HEK293 (cell line): ENCODE data around the gene OR4D9.

Experiments
- HOXD13 ChIP-seq: sonication (generic); formaldehyde crosslinking; IDR thresholded peaks from 2 replicates; pipeline ENCODE4 v1.8.0; 2022; ENCODE audit warnings: missing genetic modification reagents, borderline replicate concordance
- SP3 ChIP-seq: fragments of 450-650 bp; formaldehyde crosslinking; IDR thresholded peaks from 2 replicates; pipeline ENCODE4 v1.5.1; 2016; ENCODE audit warnings: missing biosample characterization, missing genetic modification characterization
- WT1 ChIP-seq: fragments of 450-650 bp; formaldehyde crosslinking; IDR thresholded peaks from 2 replicates; pipeline ENCODE4 v1.5.1; 2016; ENCODE audit warnings: missing biosample characterization, missing genetic modification characterization
- ZBTB17 ChIP-seq: fragments of 450-650 bp; formaldehyde crosslinking; IDR thresholded peaks from 2 replicates; pipeline ENCODE4 v1.5.1; 2016; ENCODE audit warnings: missing biosample characterization, missing genetic modification characterization
- ZBTB8A ChIP-seq: fragments of 450-650 bp; formaldehyde crosslinking; IDR thresholded peaks from 2 replicates; pipeline ENCODE4 v1.5.1; 2016; ENCODE audit warnings: missing biosample characterization, missing genetic modification characterization
- ZFP41 ChIP-seq: fragments of 450-650 bp; formaldehyde crosslinking; IDR thresholded peaks from 2 replicates; pipeline ENCODE4 v1.5.1; 2016; ENCODE audit warnings: missing biosample characterization, missing genetic modification characterization, borderline replicate concordance
- ZNF112 ChIP-seq: fragments of 450-650 bp; formaldehyde crosslinking; IDR thresholded peaks from 2 replicates; pipeline ENCODE4 v1.5.0; 2017; ENCODE audit warnings: missing biosample characterization, missing genetic modification characterization
- ZNF140 ChIP-seq: fragments of 450-650 bp; formaldehyde crosslinking; IDR thresholded peaks from 2 replicates; pipeline ENCODE4 v1.5.1; 2016; ENCODE audit warnings: missing biosample characterization, missing genetic modification characterization
- ZNF2 ChIP-seq: fragments of 450-650 bp; formaldehyde crosslinking; IDR thresholded peaks from 2 replicates; pipeline ENCODE4 v1.5.1; 2016; ENCODE audit warnings: missing biosample characterization, missing genetic modification characterization
- ZNF214 ChIP-seq: fragments of 450-650 bp; formaldehyde crosslinking; IDR thresholded peaks from 2 replicates; pipeline ENCODE4 v1.5.1; 2017; ENCODE audit warnings: missing biosample characterization, mild to moderate bottlenecking, missing genetic modification characterization, borderline replicate concordance
- ZNF23 ChIP-seq: fragments of 450-650 bp; formaldehyde crosslinking; IDR thresholded peaks from 2 replicates; pipeline ENCODE4 v1.5.1; 2016; ENCODE audit warnings: missing biosample characterization, missing genetic modification characterization, borderline replicate concordance
- ZNF248 ChIP-seq: fragments of 450-650 bp; formaldehyde crosslinking; IDR thresholded peaks from 2 replicates; pipeline ENCODE4 v1.5.1; 2017; ENCODE audit warnings: missing biosample characterization, missing genetic modification characterization
- ZNF274 ChIP-seq, 2 experiments: fragments of 200-500 bp in 1 of 2; fragments of 450-650 bp in 1 of 2; sonication (Bioruptor generic) in 1 of 2; formaldehyde crosslinking in 1 of 2; IDR thresholded peaks; 2 replicates each; pipeline versions ENCODE4 v1.5.1 to v1.6.1; 2014 to 2016; ENCODE audit warnings: borderline replicate concordance in 1 of 2, inconsistent platforms in 1 of 2, low read length in 1 of 2, missing biosample characterization in 1 of 2, missing genetic modification characterization in 1 of 2
- ZNF324 ChIP-seq: fragments of 450-650 bp; formaldehyde crosslinking; IDR thresholded peaks from 2 replicates; pipeline ENCODE4 v1.5.1; 2016; ENCODE audit warnings: missing biosample characterization, missing genetic modification characterization
- ZNF37A ChIP-seq: fragments of 450-650 bp; IDR thresholded peaks from 2 replicates; pipeline ENCODE4 v1.5.1; 2018; ENCODE audit warnings: missing biosample characterization, missing genetic modification characterization
- ZNF549 ChIP-seq: fragments of 450-650 bp; IDR thresholded peaks from 2 replicates; pipeline ENCODE4 v1.5.1; 2018; ENCODE audit warnings: missing biosample characterization, missing genetic modification characterization, mild to moderate bottlenecking, inconsistent platforms, moderate library complexity
- ZNF555 ChIP-seq: fragments of 450-650 bp; formaldehyde crosslinking; conservative IDR thresholded peaks from 2 replicates; pipeline ENCODE4 v1.5.1; 2017; ENCODE audit warnings: missing biosample characterization, mild to moderate bottlenecking, missing genetic modification characterization, inconsistent platforms
- ZNF600 ChIP-seq: fragments of 450-650 bp; formaldehyde crosslinking; IDR thresholded peaks from 2 replicates; pipeline ENCODE4 v1.5.1; 2016; ENCODE audit warnings: missing biosample characterization, missing genetic modification characterization
- ZNF626 ChIP-seq: fragments of 450-650 bp; sonication (Bioruptor Pico); formaldehyde crosslinking; IDR thresholded peaks from 2 replicates; pipeline ENCODE4 v1.5.1; 2018; ENCODE audit warnings: missing biosample characterization, missing genetic modification characterization, inconsistent platforms
- ZNF654 ChIP-seq: fragments of 450-650 bp; formaldehyde crosslinking; IDR thresholded peaks from 2 replicates; pipeline ENCODE4 v1.5.1; 2016; ENCODE audit warnings: low read depth, missing biosample characterization, missing genetic modification characterization
- ZNF670 ChIP-seq: fragments of 450-650 bp; formaldehyde crosslinking; IDR thresholded peaks from 2 replicates; pipeline ENCODE4 v1.5.1; 2016; ENCODE audit warnings: missing biosample characterization, missing genetic modification characterization, low read depth
- ZNF776 ChIP-seq: fragments of 450-650 bp; formaldehyde crosslinking; IDR thresholded peaks from 2 replicates; pipeline ENCODE4 v1.5.0; 2017; ENCODE audit warnings: missing biosample characterization, missing genetic modification characterization, borderline replicate concordance
- TF ChIP-seq, protein P1 (sequence below): fragments of 450-650 bp; formaldehyde crosslinking; IDR thresholded peaks from 2 replicates; pipeline ENCODE4 v1.5.1; 2016; ENCODE audit warnings: missing biosample characterization, missing genetic modification characterization
- TF ChIP-seq, protein P2 (sequence below): fragments of 450-650 bp; IDR thresholded peaks from 2 replicates; pipeline ENCODE4 v1.5.1; 2018; ENCODE audit warnings: missing biosample characterization, mild to moderate bottlenecking, missing genetic modification characterization
- TF ChIP-seq, protein P3 (sequence below): fragments of 450-650 bp; formaldehyde crosslinking; IDR thresholded peaks from 2 replicates; pipeline ENCODE4 v1.5.1; 2016; ENCODE audit warnings: missing biosample characterization, missing genetic modification characterization
- TF ChIP-seq, protein P4 (sequence below): fragments of 450-650 bp; formaldehyde crosslinking; IDR thresholded peaks from 2 replicates; pipeline ENCODE4 v1.5.1; 2016; ENCODE audit warnings: missing biosample characterization, missing genetic modification characterization, low read depth
- TF ChIP-seq, protein P5 (sequence below): fragments of 450-650 bp; formaldehyde crosslinking; IDR thresholded peaks from 2 replicates; pipeline ENCODE4 v1.5.1; 2017; ENCODE audit warnings: missing biosample characterization, missing genetic modification characterization
- TF ChIP-seq, protein P6 (sequence below): fragments of 450-650 bp; formaldehyde crosslinking; IDR thresholded peaks from 2 replicates; pipeline ENCODE4 v1.5.1; 2016; ENCODE audit warnings: missing biosample characterization, missing genetic modification characterization

OR4D9 gene

DNA sequence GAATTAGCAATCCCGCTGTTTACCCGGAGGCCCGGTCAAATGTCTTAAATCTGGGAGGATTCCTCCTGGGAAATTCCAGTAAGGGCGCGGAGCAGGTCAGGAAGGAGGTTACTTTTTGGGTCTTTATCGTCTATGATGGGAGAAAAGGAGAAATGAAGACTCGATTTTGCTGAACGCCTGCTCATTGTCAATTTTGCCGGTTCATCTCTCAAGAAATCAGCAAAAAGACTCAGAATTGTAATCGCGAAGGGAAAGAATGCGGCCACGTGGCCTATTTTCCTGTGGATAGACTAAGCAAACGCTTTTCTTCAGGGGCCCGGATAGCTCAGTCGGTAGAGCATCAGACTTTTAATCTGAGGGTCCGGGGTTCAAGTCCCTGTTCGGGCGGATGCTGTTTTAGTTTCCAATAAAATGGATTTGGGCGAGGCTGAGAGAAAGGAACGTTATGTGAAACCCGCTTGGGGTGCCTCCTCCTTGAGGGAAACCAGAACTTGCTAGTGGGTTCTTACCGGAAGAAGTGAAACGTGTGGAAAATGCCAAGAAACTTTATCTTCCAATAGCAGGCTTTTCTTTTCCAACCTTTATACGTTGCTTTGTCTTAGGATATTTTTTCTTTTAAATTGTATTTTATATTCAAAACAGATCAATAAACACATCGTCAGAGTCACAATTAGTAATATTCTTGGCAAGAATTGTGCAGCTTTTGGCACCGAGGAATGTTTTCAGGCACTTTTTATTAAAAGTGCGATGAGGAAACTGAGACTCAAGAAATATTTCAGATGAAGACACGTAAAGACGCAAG lies 45.0 kb downstream of the OR4D9 start (continued):
- TF ChIP-seq, protein P1, sequence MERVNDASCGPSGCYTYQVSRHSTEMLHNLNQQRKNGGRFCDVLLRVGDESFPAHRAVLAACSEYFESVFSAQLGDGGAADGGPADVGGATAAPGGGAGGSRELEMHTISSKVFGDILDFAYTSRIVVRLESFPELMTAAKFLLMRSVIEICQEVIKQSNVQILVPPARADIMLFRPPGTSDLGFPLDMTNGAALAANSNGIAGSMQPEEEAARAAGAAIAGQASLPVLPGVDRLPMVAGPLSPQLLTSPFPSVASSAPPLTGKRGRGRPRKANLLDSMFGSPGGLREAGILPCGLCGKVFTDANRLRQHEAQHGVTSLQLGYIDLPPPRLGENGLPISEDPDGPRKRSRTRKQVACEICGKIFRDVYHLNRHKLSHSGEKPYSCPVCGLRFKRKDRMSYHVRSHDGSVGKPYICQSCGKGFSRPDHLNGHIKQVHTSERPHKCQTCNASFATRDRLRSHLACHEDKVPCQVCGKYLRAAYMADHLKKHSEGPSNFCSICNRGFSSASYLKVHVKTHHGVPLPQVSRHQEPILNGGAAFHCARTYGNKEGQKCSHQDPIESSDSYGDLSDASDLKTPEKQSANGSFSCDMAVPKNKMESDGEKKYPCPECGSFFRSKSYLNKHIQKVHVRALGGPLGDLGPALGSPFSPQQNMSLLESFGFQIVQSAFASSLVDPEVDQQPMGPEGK (tag by site-specific recombination): no peak; the same call in 1 of the 2 replicates
- no peak for TF ChIP-seq ZNF23 (tag by site-specific recombination)
- TF ChIP-seq ZBTB8A (tag by site-specific recombination): peak; percentile 60
- TF ChIP-seq ZNF654: no peak
- TF ChIP-seq, protein P2, sequence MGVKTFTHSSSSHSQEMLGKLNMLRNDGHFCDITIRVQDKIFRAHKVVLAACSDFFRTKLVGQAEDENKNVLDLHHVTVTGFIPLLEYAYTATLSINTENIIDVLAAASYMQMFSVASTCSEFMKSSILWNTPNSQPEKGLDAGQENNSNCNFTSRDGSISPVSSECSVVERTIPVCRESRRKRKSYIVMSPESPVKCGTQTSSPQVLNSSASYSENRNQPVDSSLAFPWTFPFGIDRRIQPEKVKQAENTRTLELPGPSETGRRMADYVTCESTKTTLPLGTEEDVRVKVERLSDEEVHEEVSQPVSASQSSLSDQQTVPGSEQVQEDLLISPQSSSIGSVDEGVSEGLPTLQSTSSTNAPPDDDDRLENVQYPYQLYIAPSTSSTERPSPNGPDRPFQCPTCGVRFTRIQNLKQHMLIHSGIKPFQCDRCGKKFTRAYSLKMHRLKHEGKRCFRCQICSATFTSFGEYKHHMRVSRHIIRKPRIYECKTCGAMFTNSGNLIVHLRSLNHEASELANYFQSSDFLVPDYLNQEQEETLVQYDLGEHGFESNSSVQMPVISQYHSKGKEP (tag by site-specific recombination): peak; percentile 57; the same call in 1 of the 2 replicates
- TF ChIP-seq ZNF555 (tag by site-specific recombination): no peak
- TF ChIP-seq, protein P3, sequence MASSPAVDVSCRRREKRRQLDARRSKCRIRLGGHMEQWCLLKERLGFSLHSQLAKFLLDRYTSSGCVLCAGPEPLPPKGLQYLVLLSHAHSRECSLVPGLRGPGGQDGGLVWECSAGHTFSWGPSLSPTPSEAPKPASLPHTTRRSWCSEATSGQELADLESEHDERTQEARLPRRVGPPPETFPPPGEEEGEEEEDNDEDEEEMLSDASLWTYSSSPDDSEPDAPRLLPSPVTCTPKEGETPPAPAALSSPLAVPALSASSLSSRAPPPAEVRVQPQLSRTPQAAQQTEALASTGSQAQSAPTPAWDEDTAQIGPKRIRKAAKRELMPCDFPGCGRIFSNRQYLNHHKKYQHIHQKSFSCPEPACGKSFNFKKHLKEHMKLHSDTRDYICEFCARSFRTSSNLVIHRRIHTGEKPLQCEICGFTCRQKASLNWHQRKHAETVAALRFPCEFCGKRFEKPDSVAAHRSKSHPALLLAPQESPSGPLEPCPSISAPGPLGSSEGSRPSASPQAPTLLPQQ (tag by site-specific recombination): 0 out of 2 replicates have a peak, but pooled peaks have one; percentile 9
- TF ChIP-seq ZNF2: no peak
- no peak for TF ChIP-seq WT1
- no peak for TF ChIP-seq ZNF670 (tag by site-specific recombination)
- no peak for TF ChIP-seq ZNF600 (tag by site-specific recombination)
- TF ChIP-seq, protein P4, sequence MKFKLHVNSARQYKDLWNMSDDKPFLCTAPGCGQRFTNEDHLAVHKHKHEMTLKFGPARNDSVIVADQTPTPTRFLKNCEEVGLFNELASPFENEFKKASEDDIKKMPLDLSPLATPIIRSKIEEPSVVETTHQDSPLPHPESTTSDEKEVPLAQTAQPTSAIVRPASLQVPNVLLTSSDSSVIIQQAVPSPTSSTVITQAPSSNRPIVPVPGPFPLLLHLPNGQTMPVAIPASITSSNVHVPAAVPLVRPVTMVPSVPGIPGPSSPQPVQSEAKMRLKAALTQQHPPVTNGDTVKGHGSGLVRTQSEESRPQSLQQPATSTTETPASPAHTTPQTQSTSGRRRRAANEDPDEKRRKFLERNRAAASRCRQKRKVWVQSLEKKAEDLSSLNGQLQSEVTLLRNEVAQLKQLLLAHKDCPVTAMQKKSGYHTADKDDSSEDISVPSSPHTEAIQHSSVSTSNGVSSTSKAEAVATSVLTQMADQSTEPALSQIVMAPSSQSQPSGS (tag by site-specific recombination): no peak
- TF ChIP-seq ZNF37A (tag by site-specific recombination): no peak
- peak; percentile 27; the same call in 1 of the 2 replicates for TF ChIP-seq SP3
- no peak for TF ChIP-seq ZNF248 (tag by site-specific recombination)
- no peak for TF ChIP-seq ZFP41 (tag by site-specific recombination)
- TF ChIP-seq ZNF112 (tag by site-specific recombination): no peak
- no peak for TF ChIP-seq HOXD13 (CRISPR knock-in tag)
- peak; percentile 33; the same call in 1 of the 2 replicates for TF ChIP-seq ZBTB17 (tag by site-specific recombination)
- no peak for TF ChIP-seq ZNF140 (tag by site-specific recombination)
- TF ChIP-seq, protein P5, sequence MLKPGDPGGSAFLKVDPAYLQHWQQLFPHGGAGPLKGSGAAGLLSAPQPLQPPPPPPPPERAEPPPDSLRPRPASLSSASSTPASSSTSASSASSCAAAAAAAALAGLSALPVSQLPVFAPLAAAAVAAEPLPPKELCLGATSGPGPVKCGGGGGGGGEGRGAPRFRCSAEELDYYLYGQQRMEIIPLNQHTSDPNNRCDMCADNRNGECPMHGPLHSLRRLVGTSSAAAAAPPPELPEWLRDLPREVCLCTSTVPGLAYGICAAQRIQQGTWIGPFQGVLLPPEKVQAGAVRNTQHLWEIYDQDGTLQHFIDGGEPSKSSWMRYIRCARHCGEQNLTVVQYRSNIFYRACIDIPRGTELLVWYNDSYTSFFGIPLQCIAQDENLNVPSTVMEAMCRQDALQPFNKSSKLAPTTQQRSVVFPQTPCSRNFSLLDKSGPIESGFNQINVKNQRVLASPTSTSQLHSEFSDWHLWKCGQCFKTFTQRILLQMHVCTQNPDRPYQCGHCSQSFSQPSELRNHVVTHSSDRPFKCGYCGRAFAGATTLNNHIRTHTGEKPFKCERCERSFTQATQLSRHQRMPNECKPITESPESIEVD (tag by site-specific recombination): no peak
- no peak for TF ChIP-seq ZNF776 (tag by site-specific recombination)
- TF ChIP-seq, protein P6, sequence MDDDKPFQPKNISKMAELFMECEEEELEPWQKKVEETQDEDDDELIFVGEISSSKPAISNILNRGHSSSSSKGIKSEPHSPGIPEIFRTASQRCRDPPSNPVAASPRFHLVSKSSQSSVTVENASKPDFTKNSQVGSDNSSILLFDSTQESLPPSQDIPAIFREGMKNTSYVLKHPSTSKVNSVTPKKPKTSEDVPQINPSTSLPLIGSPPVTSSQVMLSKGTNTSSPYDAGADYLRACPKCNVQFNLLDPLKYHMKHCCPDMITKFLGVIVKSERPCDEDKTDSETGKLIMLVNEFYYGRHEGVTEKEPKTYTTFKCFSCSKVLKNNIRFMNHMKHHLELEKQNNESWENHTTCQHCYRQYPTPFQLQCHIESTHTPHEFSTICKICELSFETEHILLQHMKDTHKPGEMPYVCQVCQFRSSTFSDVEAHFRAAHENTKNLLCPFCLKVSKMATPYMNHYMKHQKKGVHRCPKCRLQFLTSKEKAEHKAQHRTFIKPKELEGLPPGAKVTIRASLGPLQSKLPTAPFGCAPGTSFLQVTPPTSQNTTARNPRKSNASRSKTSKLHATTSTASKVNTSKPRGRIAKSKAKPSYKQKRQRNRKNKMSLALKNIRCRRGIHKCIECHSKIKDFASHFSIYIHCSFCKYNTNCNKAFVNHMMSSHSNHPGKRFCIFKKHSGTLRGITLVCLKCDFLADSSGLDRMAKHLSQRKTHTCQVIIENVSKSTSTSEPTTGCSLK (tag by site-specific recombination): no peak
- 0 out of 2 replicates have a peak, but pooled peaks have one; percentile 28 for TF ChIP-seq ZNF324 (tag by site-specific recombination)
- no peak for TF ChIP-seq ZNF549
- no peak for TF ChIP-seq ZNF626 (tag by site-specific recombination)
- no peak for TF ChIP-seq ZNF214
- TF ChIP-seq ZNF274 (IDR thresholded peaks at IDR 0.05; ENCODE audit: low read length): no peak
- no peak for TF ChIP-seq ZNF274 (tag by site-specific recombination; IDR thresholded peaks at IDR 0.05; ENCODE audit: borderline replicate concordance)
